A549 (cell line): ENCODE results near the gene TGFBR3. TPM values are rescaled to one million over a fixed set of nuclear protein-coding genes. Genes with fewer than 3 reads are reported as not detected.

Source experiments
- ATAC-seq, 2 experiments: fragments of 200-7000 bp in 1 of 2; fragments of >200 bp in 1 of 2; cut with Nextera tagmentation in 1 of 2; cut with Tn5 transposase in 1 of 2; 3 replicates each; pipeline versions ENCODE4 v1.8.0 to v1.9.1; 2018 to 2020; ENCODE audit warnings: mild to moderate bottlenecking in 1 of 2, moderate library complexity in 1 of 2
- CTCF ChIA-PET: fragments of 300-600 bp; sonication (Branson Sonifier 250); formaldehyde crosslinking; extraction: SDS; loops from one replicate; lab custom pipeline; 2021; ENCODE audit warnings: antibody characterized with exemption, inconsistent platforms; lab: Yijun Ruan, JAX
- POLR2A ChIA-PET: fragments of 350-600 bp; formaldehyde crosslinking; extraction: SDS; loops from one replicate; lab custom pipeline; 2021; ENCODE audit warnings: antibody characterized with exemption, inconsistent platforms; lab: Yijun Ruan, JAX
- DNase-seq, 2 experiments: peaks; one replicate each; pipeline versions ENCODE4 v3.0.0 to v3.0.0-alpha.2; 2011 to 2016; ENCODE audit warnings: low read depth in 1 of 2, low spot score in 1 of 2
- FAIRE-seq: peaks from 2 replicates; lab custom pipeline; 2011; peaks lifted over from hg19 to GRCh38; lab: Jason Lieb, UNC
- H3K27ac ChIP-seq, 2 experiments: fragments of >200 bp; sonication (Bioruptor Twin); formaldehyde crosslinking; 3 replicates each; pipeline ENCODE4 v1.5.1; 2016 to 2017
- H3K4me1 ChIP-seq: fragments of >200 bp; sonication (Bioruptor Twin); formaldehyde crosslinking; 3 replicates; pipeline ENCODE4 v1.6.1; 2016
- H3K4me2 ChIP-seq: fragments of >200 bp; sonication (Bioruptor Twin); formaldehyde crosslinking; 3 replicates; pipeline ENCODE4 v1.6.1; 2016
- H3K4me3 ChIP-seq: fragments of >200 bp; sonication (Bioruptor Twin); formaldehyde crosslinking; 3 replicates; pipeline ENCODE4 v1.5.1; 2016
- H3K9me3 ChIP-seq: fragments of >200 bp; sonication (Bioruptor Twin); formaldehyde crosslinking; 3 replicates; pipeline ENCODE4 v1.6.1; 2016
- BCL3 ChIP-seq: fragments of >200 bp; sonication (Bioruptor Twin); formaldehyde crosslinking; IDR thresholded peaks from 3 replicates; pipeline ENCODE4 v1.6.1; 2016
- CBX2 ChIP-seq: fragments of 200-600 bp; sonication (generic); IDR thresholded peaks from 2 replicates; pipeline ENCODE4 v1.6.1; 2016; ENCODE audit warnings: low read depth, mild to moderate bottlenecking, borderline replicate concordance
- CEBPB ChIP-seq, 2 experiments: fragments of >200 bp in 1 of 2; sonication (Bioruptor Twin) in 1 of 2; formaldehyde crosslinking in 1 of 2; IDR thresholded peaks; 2 replicates each; pipeline ENCODE4 v1.6.1; 2012 to 2016
- CTCF ChIP-seq: fragments of >200 bp; sonication (Bioruptor Twin); formaldehyde crosslinking; IDR thresholded peaks from 3 replicates; pipeline ENCODE4 v1.5.1; 2016
- E2F6 ChIP-seq: IDR thresholded peaks from 2 replicates; pipeline ENCODE4 v1.6.1; 2012; ENCODE audit warnings: low read depth, borderline replicate concordance
- EP300 ChIP-seq, 2 experiments: fragments of >200 bp; sonication (Bioruptor Twin); formaldehyde crosslinking; IDR thresholded peaks; 2 replicates in 1 of 2; 3 replicates in 1 of 2; pipeline ENCODE4 v1.6.1; 2016 to 2017
- FOSL2 ChIP-seq, 2 experiments: fragments of 450-650 bp in 1 of 2; fragments of >200 bp in 1 of 2; sonication (Bioruptor Twin) in 1 of 2; formaldehyde crosslinking; IDR thresholded peaks; 2 replicates each; pipeline versions ENCODE4 v1.5.0 to v1.6.1; 2016 to 2020; ENCODE audit warnings: mild to moderate bottlenecking in 1 of 2, moderate library complexity in 1 of 2
- HEYL ChIP-seq: fragments of 250-450 bp; sonication (Bioruptor Pico); IDR thresholded peaks from 2 replicates; pipeline ENCODE4 v1.8.0; 2021; ENCODE audit warnings: mild to moderate bottlenecking, moderate library complexity
- HOXB13 ChIP-seq: fragments of 250-450 bp; sonication (Bioruptor Pico); IDR thresholded peaks from 2 replicates; pipeline ENCODE4 v1.5.0; 2020; ENCODE audit warnings: low read depth, mild to moderate bottlenecking, moderate library complexity
- HOXB5 ChIP-seq: fragments of 250-450 bp; sonication (Bioruptor Pico); IDR thresholded peaks from 2 replicates; pipeline ENCODE4 v1.5.0; 2020; ENCODE audit warnings: mild to moderate bottlenecking, moderate library complexity
- KDM1A ChIP-seq: fragments of 200-600 bp; sonication (generic); IDR thresholded peaks from 2 replicates; pipeline ENCODE4 v1.6.1; 2016; ENCODE audit warnings: low read depth, mild to moderate bottlenecking
- MAX ChIP-seq: IDR thresholded peaks from 2 replicates; pipeline ENCODE4 v1.6.1; 2012
- MAZ ChIP-seq: fragments of 150-350 bp; IDR thresholded peaks from 2 replicates; pipeline ENCODE4 v1.6.1; 2014; ENCODE audit warnings: antibody characterized with exemption, low read depth, low read length, borderline replicate concordance
- NFE2L2 ChIP-seq: fragments of 150-350 bp; conservative IDR thresholded peaks from 2 replicates; pipeline ENCODE4 v1.6.1; 2014; ENCODE audit warnings: low read length
- NPAS2 ChIP-seq: fragments of 250-450 bp; sonication (Bioruptor Pico); IDR thresholded peaks from 2 replicates; pipeline ENCODE4 v1.8.0; 2022; ENCODE audit warnings: mild to moderate bottlenecking, moderate library complexity, borderline replicate concordance
- NR3C1 ChIP-seq: fragments of >200 bp; sonication (Bioruptor Twin); formaldehyde crosslinking; IDR thresholded peaks from 3 replicates; pipeline ENCODE4 v1.6.1; 2017
- PHF8 ChIP-seq: fragments of 200-600 bp; sonication (generic); IDR thresholded peaks from 2 replicates; pipeline ENCODE4 v1.6.1; 2016; ENCODE audit warnings: low read depth, mild to moderate bottlenecking, antibody characterized with exemption, moderate library complexity, borderline replicate concordance
- POLR2AphosphoS2 ChIP-seq: conservative IDR thresholded peaks from 2 replicates; pipeline ENCODE4 v1.6.1; 2012; ENCODE audit warnings: low read length, improper control_type of control experiment, inconsistent platforms
- RAD21 ChIP-seq, 2 experiments: fragments of >200 bp in 1 of 2; sonication (Bioruptor Twin) in 1 of 2; formaldehyde crosslinking in 1 of 2; IDR thresholded peaks in 1 of 2; conservative IDR thresholded peaks in 1 of 2; 2 replicates in 1 of 2; 3 replicates in 1 of 2; pipeline ENCODE4 v1.6.1; 2012 to 2018; ENCODE audit warnings: inconsistent platforms in 1 of 2
- TFCP2L1 ChIP-seq: fragments of 250-450 bp; sonication (Bioruptor Pico); IDR thresholded peaks from 2 replicates; pipeline ENCODE4 v1.5.0; 2021; ENCODE audit warnings: mild to moderate bottlenecking
- TP53 ChIP-seq: fragments of 250-450 bp; sonication (Bioruptor Pico); IDR thresholded peaks from 2 replicates; pipeline ENCODE4 v1.5.0; 2021; ENCODE audit warnings: mild to moderate bottlenecking, moderate library complexity
- ZFP36 ChIP-seq: fragments of 450-650 bp; IDR thresholded peaks from 2 replicates; pipeline ENCODE4 v1.6.1; 2014; ENCODE audit warnings: borderline replicate concordance; ENCODE audit not compliant: partially characterized antibody
- ZNF302 ChIP-seq: fragments of 250-450 bp; sonication (Bioruptor Pico); IDR thresholded peaks from 2 replicates; pipeline ENCODE4 v1.9.0; 2021; ENCODE audit warnings: inconsistent platforms, mild to moderate bottlenecking, moderate library complexity
- WGBS: methylation state at CpG from one replicate; pipeline ENCODE4 v1.1.6; 2017; ENCODE audit errors: missing lambda C conversion rate; 5-methylcytosine and 5-hydroxymethylcytosine counted together
- polyA plus RNA-seq, 4 experiments: library from polyadenylated mRNA; depleted of rRNA in 3 of 4; stranded (reverse); fragments of >200 nt; fragmentation: RNase III in 1 of 4; extraction: RNeasy Plus Mini Kit Qiagen cat#74134 plus additional on column Dnase treatment in 1 of 4; gene quantifications; 2 replicates in 3 of 4; 3 replicates in 1 of 4; pipeline ENCODE4 v1.2.3, GENCODE V29; 2011 to 2017

The TGFBR3 gene
- polyA plus RNA-seq, 2 of the 4 experiments (the other 2 are of a cell fraction), result 5.0 to 8.9 TPM

- Histone ChIP-seq H3K4me2 (peak overlapping the region; percentile 37; the same call in 2 of the 3 replicates), H3K4me3 (no peak overlapping the region), H3K9me3 (no peaks in the 10 kb centered on the region), H3K27ac (peak overlapping the region; percentile 44 to 66; a peak in 4 of 6 replicates), H3K4me1 (peaks cover 63% of the 10 kb centered on the region)
- WGBS, result 0% methylated on average over 2 of the region's 2 CpGs
- ATAC-seq, result no peak
- POLR2A ChIA-PET, result no interaction called here
- FAIRE-seq, result no peak
- TF ChIP-seq CBX2 (no peak), HEYL (CRISPR knock-in tag) (no peak)
- DNase-seq, result no peak
- CTCF ChIA-PET, result interaction anchor here (0.6 to 1.3 kb wide), 3 partner anchors 10 to 51 kb away, joined by 3 read pairs; partner anchors contain the start of gene TGFBR3
These were observed 10.0 kb upstream of the TGFBR3 start for GRCh38 chr1:91895832-91896556.

GRCh38 chr1:91894036-91894761, 8.2 kb upstream of the TGFBR3 start:
- Histone ChIP-seq H3K4me2 (no peak overlapping the region), H3K27ac (peak overlapping the region in 1 of 2 experiments; percentile 45; a peak in 3 of 6 replicates), H3K4me1 (peaks cover 63% of the 10 kb centered on the region), H3K9me3 (no peaks in the 10 kb centered on the region), H3K4me3 (no peak overlapping the region)
- ATAC-seq, result no peak
- no peak for FAIRE-seq
- DNase-seq, result no peak
- ChIA-PET POLR2A (no interaction called here), CTCF (no interaction called here)
- WGBS, result 95% methylated on average over 5 of the region's 5 CpGs
- TF ChIP-seq POLR2AphosphoS2, result no peak
- TF ChIP-seq CEBPB (IDR thresholded peaks at IDR 0.05), result peak; percentile 54 to 57; a peak in 3 of 4 replicates
- no peak for TF ChIP-seq EP300 (IDR thresholded peaks at IDR 0.05)
- TF ChIP-seq ZNF302, result no peak

GRCh38 chr1:91891969-91892368, 6.0 kb upstream of the TGFBR3 start:
- ChIA-PET CTCF (interaction anchor here (0.7 to 1.7 kb wide), 6 partner anchors 9 to 362 kb away, joined by 3 to 11 read pairs (median 4); no protein-coding TSS in a partner anchor), POLR2A (no interaction called here)
- WGBS, result 67% methylated on average over 1 of the region's 1 CpG
- TF ChIP-seq E2F6 (no peak), KDM1A (no peak), ZFP36 (no peak), MAX (no peak), FOSL2 (IDR thresholded peaks at IDR 0.05) (no peak), FOSL2 (CRISPR knock-in tag; IDR thresholded peaks at IDR 0.05) (no peak), HEYL (CRISPR knock-in tag) (no peak), HOXB5 (no peak), RAD21 (conservative IDR thresholded peaks at IDR 0.05 in 1 of 2, IDR thresholded peaks at IDR 0.05 in 1 of 2) (no peak), PHF8 (no peak), TFCP2L1 (no peak), CEBPB (IDR thresholded peaks at IDR 0.05) (no peak), NPAS2 (CRISPR knock-in tag) (no peak), POLR2AphosphoS2 (no peak), BCL3 (no peak), CTCF (no peak), NR3C1 (no peak), TP53 (CRISPR knock-in tag) (no peak), MAZ (no peak), NFE2L2 (no peak), HOXB13 (CRISPR knock-in tag) (no peak)
- Histone ChIP-seq H3K4me3 (no peak overlapping the region), H3K9me3 (no peaks in the 10 kb centered on the region), H3K4me1 (peaks cover 58% of the 10 kb centered on the region), H3K27ac (peak overlapping the region; percentile 75 to 83), H3K4me2 (peak overlapping the region; percentile 77)
- peak in 1 of 2 experiments; percentile 65; a peak in 3 of 6 replicates for ATAC-seq
- no peak for DNase-seq
- no peak for FAIRE-seq
